H1 (cell line): Measurements from ENCODE around the gene PPAT. TPM values are rescaled to one million over a fixed set of nuclear protein-coding genes. Genes with fewer than 3 reads are reported as not detected.

ENCODE experiments used
- FOSL1 ChIP-seq: IDR thresholded peaks from 2 replicates; pipeline ENCODE4 v1.6.1; 2011; ENCODE audit warnings: mild to moderate bottlenecking, low read depth, low read length, moderate library complexity; ENCODE audit not compliant: insufficient read depth
- JUND ChIP-seq: IDR thresholded peaks from 2 replicates; pipeline ENCODE4 v1.6.1; 2011; ENCODE audit warnings: mild to moderate bottlenecking, improper control_type of control experiment, low read length
- polyA plus RNA-seq, 7 experiments: library from polyadenylated mRNA; depleted of rRNA in 3 of 7; stranded (reverse) in 5 of 7; unstranded in 2 of 7; fragments of >200 nt in 5 of 7; fragments of 200-250 nt in 2 of 7; gene quantifications; 1 replicate in 5 of 7; 2 replicates in 1 of 7; 4 replicates in 1 of 7; pipeline versions ENCODE4 v1.2.1 to v1.2.3, GENCODE V29; 2011 to 2013; ENCODE audit warnings: missing spikeins in 2 of 7, mixed read lengths in 2 of 7
- total RNA-seq: library from RNA; stranded (reverse); fragmentation: NEBNext Ultra II Directional; extraction: Animal tissue kit (Norgen Biotek cat#: 25700); gene quantifications from 2 replicates; pipeline ENCODE4 v1.2.1, GENCODE V29; 2021

PPAT gene
- total and polyA plus RNA-seq, 2 of the 8 experiments (the other 6 are each of a cell fraction or from before 2014, with no cell fraction given): 24.5 to 104 TPM

DNA sequence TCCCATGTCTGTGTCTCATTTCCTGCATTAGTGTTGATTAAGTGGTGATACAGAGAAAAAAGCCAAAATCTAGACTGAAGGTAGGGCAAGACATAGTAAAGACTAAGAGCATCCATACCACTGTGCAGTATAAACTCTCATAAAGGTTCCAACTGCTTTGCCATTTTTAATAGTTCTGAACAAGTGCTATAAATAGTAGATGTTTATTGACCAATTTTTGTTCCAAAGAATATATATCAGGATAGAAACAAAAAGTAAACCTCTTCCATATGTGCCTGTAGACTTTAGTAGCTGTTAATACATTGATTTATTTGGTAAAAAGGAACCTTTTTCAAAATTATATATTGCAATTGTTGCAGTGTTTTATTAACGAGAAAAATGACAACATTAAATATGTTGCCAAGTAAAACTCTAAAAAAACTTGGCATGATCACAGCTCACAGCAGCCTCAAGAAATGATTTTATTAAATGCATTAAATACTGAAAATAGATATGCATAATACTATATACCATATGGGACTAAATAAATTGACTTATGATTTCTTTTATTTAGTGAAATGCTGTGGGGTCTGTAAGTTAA, 25.8 kb downstream of the PPAT start (continued):
- TF ChIP-seq JUND (no peak), FOSL1 (no peak)
- TF ChIP-seq, all 59 proteins: peak for 0
